Endothelial cell (in vitro differentiated cells): ENCODE results near the gene FCN3. TPM values are rescaled to one million over a fixed set of nuclear protein-coding genes. Genes with fewer than 3 reads are reported as not detected.

ENCODE experiments used
- DNase-seq: peaks from one replicate; pipeline ENCODE4 v3.0.0; 2021; ENCODE audit warnings: low spot score
- H3K27ac Mint-ChIP-seq: one replicate; pipeline ENCODE4 v1.8.0; 2021; ENCODE audit warnings: mixed read lengths, inconsistent platforms; ENCODE audit not compliant: unreplicated experiment
- H3K27me3 Mint-ChIP-seq: one replicate; pipeline ENCODE4 v1.8.0; 2021; ENCODE audit warnings: mild to moderate bottlenecking, moderate library complexity, mixed read lengths, inconsistent platforms; ENCODE audit not compliant: unreplicated experiment
- H3K36me3 Mint-ChIP-seq: one replicate; pipeline ENCODE4 v1.8.0; 2021; ENCODE audit warnings: mild to moderate bottlenecking, low read depth, mixed read lengths, inconsistent platforms; ENCODE audit not compliant: unreplicated experiment
- H3K4me1 Mint-ChIP-seq: one replicate; pipeline ENCODE4 v1.8.0; 2021; ENCODE audit warnings: mild to moderate bottlenecking, mixed read lengths, inconsistent platforms; ENCODE audit not compliant: unreplicated experiment
- H3K4me3 Mint-ChIP-seq: one replicate; pipeline ENCODE4 v1.8.0; 2021; ENCODE audit warnings: mild to moderate bottlenecking, mixed read lengths, inconsistent platforms; ENCODE audit not compliant: unreplicated experiment
- H3K9me3 Mint-ChIP-seq: one replicate; pipeline ENCODE4 v1.8.0; 2021; ENCODE audit warnings: mixed read lengths, inconsistent platforms; ENCODE audit not compliant: unreplicated experiment
- total RNA-seq: library from RNA; stranded (reverse); fragmentation: NEBNext Ultra II Directional; extraction: Animal tissue kit (Norgen Biotek cat#: 25700); gene quantifications from one replicate; pipeline ENCODE4 v1.2.1, GENCODE V29; 2021; ENCODE audit not compliant: unreplicated experiment
- TF ChIP-seq, protein P1 (sequence below): fragments of 200-600 bp; sonication (generic); IDR thresholded peaks from one replicate; pipeline ENCODE4 v1.5.0; 2021; ENCODE audit warnings: antibody characterized with exemption; ENCODE audit not compliant: unreplicated experiment

Gene FCN3
- total RNA-seq, 1 donor from 2014 or later, result 132 TPM

DNA sequence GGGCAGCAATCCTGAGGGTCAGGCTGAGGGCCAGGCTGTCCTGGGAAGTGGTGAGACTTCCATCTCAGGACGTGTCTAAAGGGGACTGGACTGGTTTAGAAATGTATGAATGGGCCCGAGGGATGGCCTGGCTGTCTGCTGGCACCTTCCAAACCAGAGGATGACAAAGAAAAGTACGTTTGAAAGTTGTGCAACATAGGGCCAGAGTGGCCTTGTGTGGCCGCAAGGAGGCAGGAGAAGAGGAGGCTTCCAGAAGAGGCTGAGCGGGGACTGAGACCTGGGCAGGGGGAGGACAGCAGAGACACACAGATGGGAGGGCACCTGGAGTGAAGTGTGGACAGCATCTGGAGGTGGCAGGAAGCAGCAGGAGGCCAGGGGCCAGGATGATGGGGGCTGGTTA, 35.4 kb downstream of the FCN3 start:
- TF ChIP-seq, protein P1, sequence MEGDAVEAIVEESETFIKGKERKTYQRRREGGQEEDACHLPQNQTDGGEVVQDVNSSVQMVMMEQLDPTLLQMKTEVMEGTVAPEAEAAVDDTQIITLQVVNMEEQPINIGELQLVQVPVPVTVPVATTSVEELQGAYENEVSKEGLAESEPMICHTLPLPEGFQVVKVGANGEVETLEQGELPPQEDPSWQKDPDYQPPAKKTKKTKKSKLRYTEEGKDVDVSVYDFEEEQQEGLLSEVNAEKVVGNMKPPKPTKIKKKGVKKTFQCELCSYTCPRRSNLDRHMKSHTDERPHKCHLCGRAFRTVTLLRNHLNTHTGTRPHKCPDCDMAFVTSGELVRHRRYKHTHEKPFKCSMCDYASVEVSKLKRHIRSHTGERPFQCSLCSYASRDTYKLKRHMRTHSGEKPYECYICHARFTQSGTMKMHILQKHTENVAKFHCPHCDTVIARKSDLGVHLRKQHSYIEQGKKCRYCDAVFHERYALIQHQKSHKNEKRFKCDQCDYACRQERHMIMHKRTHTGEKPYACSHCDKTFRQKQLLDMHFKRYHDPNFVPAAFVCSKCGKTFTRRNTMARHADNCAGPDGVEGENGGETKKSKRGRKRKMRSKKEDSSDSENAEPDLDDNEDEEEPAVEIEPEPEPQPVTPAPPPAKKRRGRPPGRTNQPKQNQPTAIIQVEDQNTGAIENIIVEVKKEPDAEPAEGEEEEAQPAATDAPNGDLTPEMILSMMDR, result no peak
- Mint-ChIP-seq H3K36me3 (peaks cover 13% of the 10 kb centered on the region), H3K4me1 (peaks cover 32% of the 10 kb centered on the region), H3K27me3 (peaks cover 13% of the 10 kb centered on the region), H3K4me3 (peak overlapping the region; percentile 0), H3K27ac (no peak overlapping the region), H3K9me3 (no peaks in the 10 kb centered on the region)
- no peak for DNase-seq

DNA sequence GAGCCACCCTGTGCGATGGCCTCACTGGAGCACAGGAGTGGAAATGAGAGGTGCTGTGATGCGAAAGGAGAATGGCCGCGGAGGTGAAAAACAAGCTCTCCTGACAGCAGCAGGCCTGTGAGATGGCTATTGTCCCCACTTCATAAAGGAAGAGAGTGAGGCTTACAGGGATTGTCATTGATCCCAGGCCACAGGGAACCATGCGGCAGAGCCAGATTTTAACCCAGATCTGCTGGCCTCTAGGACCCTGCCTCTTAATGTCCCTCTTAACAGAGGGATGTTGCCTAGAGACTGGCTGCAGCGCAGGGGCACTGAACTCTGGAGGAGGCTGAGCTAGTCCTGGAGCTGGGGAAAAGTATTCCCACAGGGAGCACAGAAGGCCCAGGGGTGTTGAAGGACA, 35.9 kb downstream of the FCN3 start:
- TF ChIP-seq, protein P1, result no peak
- no peaks in the 10 kb centered on the region for H3K9me3 Mint-ChIP-seq
- peaks cover 15% of the 10 kb centered on the region for H3K27me3 Mint-ChIP-seq
- no peak overlapping the region for H3K27ac Mint-ChIP-seq
- peaks cover 32% of the 10 kb centered on the region for H3K4me1 Mint-ChIP-seq
- H3K4me3 Mint-ChIP-seq, result no peak overlapping the region
- H3K36me3 Mint-ChIP-seq, result peaks cover 17% of the 10 kb centered on the region
- DNase-seq, result no peak

DNA sequence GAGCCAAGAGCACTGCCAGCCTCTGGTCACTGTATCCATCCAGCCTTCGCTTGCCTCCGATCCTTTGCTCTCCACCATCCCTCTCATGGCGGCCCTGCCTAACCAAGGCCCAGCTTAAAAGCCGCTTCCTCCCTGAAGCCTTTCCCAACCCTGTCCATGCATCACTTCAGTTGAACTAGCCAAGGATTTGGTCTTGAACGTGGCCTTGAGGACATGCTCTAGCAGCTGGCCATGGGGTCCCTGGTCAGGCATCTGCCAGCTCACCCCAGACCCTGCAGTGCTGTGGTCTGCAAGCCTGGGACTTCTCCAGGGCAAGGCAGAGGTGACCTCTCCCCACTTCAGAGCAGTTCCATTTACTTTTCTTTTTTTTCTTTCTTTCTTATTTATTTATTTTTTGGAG, 37.9 kb downstream of the FCN3 start:
- H3K9me3 Mint-ChIP-seq, result no peaks in the 10 kb centered on the region
- no peak overlapping the region for H3K4me3 Mint-ChIP-seq
- TF ChIP-seq, protein P1, result no peak
- H3K27me3 Mint-ChIP-seq, result peaks cover 14% of the 10 kb centered on the region
- no peak for DNase-seq
- peaks cover 25% of the 10 kb centered on the region for H3K36me3 Mint-ChIP-seq
- H3K27ac Mint-ChIP-seq, result no peak overlapping the region
- H3K4me1 Mint-ChIP-seq, result peaks cover 24% of the 10 kb centered on the region

DNA sequence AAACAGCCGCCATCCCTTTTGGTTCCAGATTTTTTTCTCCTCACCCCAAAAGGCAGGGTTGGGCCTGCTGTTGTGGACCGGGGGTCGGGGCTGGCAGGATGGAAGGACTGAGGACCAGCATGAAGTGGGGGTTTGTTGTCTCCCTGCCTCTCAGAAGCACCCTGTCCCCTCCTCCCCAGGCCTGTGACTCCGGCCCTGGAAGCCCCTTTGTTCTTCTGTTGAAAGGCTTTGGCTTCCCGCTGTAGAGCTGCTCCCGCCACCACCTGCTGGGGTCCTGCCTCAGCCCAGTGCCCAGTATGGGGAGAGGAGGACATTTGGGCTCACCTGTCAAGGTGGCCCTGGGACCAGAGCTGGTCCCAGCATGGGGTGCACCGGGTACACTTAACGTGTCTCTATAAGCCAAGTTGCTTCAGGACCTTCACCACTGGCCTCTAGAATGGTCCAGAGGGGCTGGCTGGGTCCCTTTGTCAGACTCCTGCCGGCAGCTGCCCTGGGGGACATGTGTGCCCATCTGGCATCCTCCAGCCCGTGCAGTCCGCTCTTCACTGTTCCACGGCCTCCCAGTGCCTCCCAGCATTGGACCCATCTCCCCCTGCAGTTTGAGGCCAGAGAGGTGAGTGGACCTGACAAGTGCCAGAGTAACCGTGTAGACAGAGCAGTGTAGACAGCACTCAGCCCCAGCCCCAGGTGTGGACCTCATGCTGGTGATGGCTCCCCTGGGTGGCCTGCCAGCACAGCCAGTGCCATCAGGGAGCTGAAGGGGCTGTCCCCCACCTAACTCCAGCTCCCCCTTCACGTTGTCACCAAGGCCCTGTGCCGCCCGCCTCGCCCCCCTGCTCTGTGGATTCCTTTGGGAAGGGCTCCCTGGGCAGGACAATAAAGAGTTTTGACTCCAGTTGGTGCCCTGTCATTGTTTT, 38.9 kb downstream of the FCN3 start:
- TF ChIP-seq, protein P1, result no peak
- no peak overlapping the region for H3K4me3 Mint-ChIP-seq
- H3K36me3 Mint-ChIP-seq, result peaks cover 25% of the 10 kb centered on the region
- H3K4me1 Mint-ChIP-seq, result peaks cover 19% of the 10 kb centered on the region
- no peak overlapping the region for H3K27ac Mint-ChIP-seq
- H3K9me3 Mint-ChIP-seq, result no peaks in the 10 kb centered on the region
- H3K27me3 Mint-ChIP-seq, result peaks cover 15% of the 10 kb centered on the region
- no peak for DNase-seq

DNA sequence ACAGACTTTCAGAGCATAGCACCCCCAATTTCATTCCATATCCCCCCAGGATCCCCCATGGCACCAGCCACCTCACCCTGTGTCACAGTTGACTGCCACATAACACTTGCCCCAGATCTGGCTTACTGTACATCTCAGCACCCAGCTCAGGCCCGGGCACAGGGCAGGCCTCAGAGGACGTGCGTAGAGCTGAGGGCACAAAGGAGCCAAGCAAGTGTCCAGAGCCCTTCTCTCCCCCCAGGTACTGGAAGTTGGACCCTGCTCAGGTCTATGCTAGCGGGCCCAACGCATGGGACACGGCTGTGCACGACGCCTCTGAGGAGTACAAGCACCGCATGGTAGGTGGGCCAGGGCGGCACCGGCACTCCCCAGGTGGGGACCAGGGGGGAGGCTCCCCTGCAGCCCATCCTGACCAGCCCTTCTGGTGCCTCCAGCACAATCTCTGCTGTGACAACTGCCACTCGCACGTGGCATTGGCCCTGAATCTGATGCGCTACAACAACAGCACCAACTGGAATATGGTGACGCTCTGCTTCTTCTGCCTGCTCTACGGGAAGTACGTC, 40.8 kb downstream of the FCN3 start:
- no peaks in the 10 kb centered on the region for H3K9me3 Mint-ChIP-seq
- H3K4me1 Mint-ChIP-seq, result peaks cover 9% of the 10 kb centered on the region
- no peak overlapping the region for H3K27ac Mint-ChIP-seq
- peaks cover 25% of the 10 kb centered on the region for H3K36me3 Mint-ChIP-seq
- TF ChIP-seq, protein P1, result no peak
- DNase-seq, result no peak
- peak overlapping the region; percentile 79 for H3K4me3 Mint-ChIP-seq
- peaks cover 6% of the 10 kb centered on the region for H3K27me3 Mint-ChIP-seq
